HCT116 (cell line): Measurements from ENCODE around the gene KLHDC10. TPM values are rescaled to one million over a fixed set of nuclear protein-coding genes. Genes with fewer than 3 reads are reported as not detected.

ENCODE experiments used
- ATAC-seq: fragments of 200-7000 bp; cut with Tn5 transposase; 2 replicates; pipeline ENCODE4 v1.9.1; 2020; ENCODE audit warnings: mild to moderate bottlenecking, moderate library complexity
- Bru-seq: library from RNA; stranded (reverse); fragments of 400-500 nt; gene quantifications from one replicate; lab custom pipeline; 2021; lab: Mats Ljungman, UMichigan
- BruChase-seq, 2 experiments: library from RNA; stranded (reverse); fragments of 400-500 nt; gene quantifications; one replicate each; lab custom pipeline; 2021; lab: Mats Ljungman, UMichigan
- BruUV-seq: library from RNA; stranded (reverse); fragments of 400-500 nt; replicated peaks from 2 replicates; lab custom pipeline; 2021; lab: Mats Ljungman, UMichigan
- CTCF ChIA-PET: fragments of 300-600 bp; sonication (Branson Sonifier 250); formaldehyde crosslinking; loops from one replicate; lab custom pipeline; 2021; ENCODE audit warnings: antibody characterized with exemption; lab: Charles Lee
- POLR2A ChIA-PET: fragments of 300-600, 350-600 bp; sonication (Branson Sonifier 250); formaldehyde crosslinking; loops from one replicate; lab custom pipeline; 2021; ENCODE audit warnings: antibody characterized with exemption; lab: Charles Lee
- RAD21 ChIA-PET, 2 experiments: fragments of 300-600 bp; sonication (Branson Sonifier 250); formaldehyde crosslinking; loops; one replicate each; lab custom pipeline; 2023; ENCODE audit warnings: low total read pairs in 2 of 2; ENCODE audit not compliant: uncharacterized antibody in 2 of 2, unreplicated experiment in 2 of 2, low non-redundant PET in 1 of 2; lab: Charles Lee
- DNase-seq: peaks from one replicate; pipeline ENCODE4 v3.0.0-alpha.2; 2010; ENCODE audit warnings: low read depth, low spot score
- H2AFZ ChIP-seq: fragments of 200-600 bp; shearing (Covaris generic), sonication (generic); 2 replicates; pipeline ENCODE4 v1.6.1; 2017; ENCODE audit warnings: low read depth, mixed run types, mixed read lengths, antibody characterized with exemption, low read length; ENCODE audit not compliant: poor library complexity, severe bottlenecking
- H3K27ac ChIP-seq: 2 replicates; pipeline ENCODE4 v1.5.1; 2012; ENCODE audit warnings: low read depth, low read length
- H3K27me3 ChIP-seq: fragments of 200-600 bp; sonication (generic); 2 replicates; pipeline ENCODE4 v1.6.1; 2016; ENCODE audit warnings: mixed run types, low read length, mixed read lengths; ENCODE audit not compliant: insufficient read depth
- H3K36me3 ChIP-seq, 2 experiments: fragments of 200-500 bp in 1 of 2; fragments of 200-600 bp in 1 of 2; sonication (Bioruptor generic) in 1 of 2; sonication (generic) in 1 of 2; 2 replicates each; pipeline versions ENCODE4 v1.5.1 to v1.6.1; 2014 to 2016; ENCODE audit warnings: low read length in 2 of 2, inconsistent platforms in 1 of 2, mixed read lengths in 1 of 2, mixed run types in 1 of 2; ENCODE audit not compliant: insufficient read depth in 2 of 2, control insufficient read depth in 1 of 2
- H3K4me1 ChIP-seq, 2 experiments: fragments of 200-600 bp in 1 of 2; sonication (generic) in 1 of 2; 2 replicates each; pipeline versions ENCODE4 v1.5.1 to v1.6.1; 2012 to 2017; ENCODE audit warnings: low read length in 2 of 2, inconsistent platforms in 1 of 2, mild to moderate bottlenecking in 1 of 2, mixed read lengths in 1 of 2, mixed run types in 1 of 2, moderate library complexity in 1 of 2; ENCODE audit not compliant: insufficient read depth in 2 of 2, control insufficient read depth in 1 of 2
- H3K4me2 ChIP-seq: fragments of 200-600 bp; sonication (generic); 2 replicates; pipeline ENCODE4 v1.6.1; 2017; ENCODE audit warnings: mixed run types, low read length, mixed read lengths
- H3K4me3 ChIP-seq, 2 experiments: fragments of 200-600 bp in 1 of 2; sonication (generic) in 1 of 2; replicated peaks in 1 of 2; 2 replicates each; pipeline ENCODE4 v1.5.1; 2011 to 2016; ENCODE audit warnings: low read length in 2 of 2, control low read depth in 1 of 2, low read depth in 1 of 2, mild to moderate bottlenecking in 1 of 2, mixed read lengths in 1 of 2, mixed run types in 1 of 2
- H3K79me2 ChIP-seq: fragments of 200-600 bp; sonication (generic); 2 replicates; pipeline ENCODE4 v1.6.1; 2017; ENCODE audit warnings: mild to moderate bottlenecking, mixed run types, low read length, moderate library complexity, mixed read lengths; ENCODE audit not compliant: insufficient read depth
- H3K9ac ChIP-seq: fragments of 200-600 bp; sonication (generic); 2 replicates; pipeline ENCODE4 v1.6.1; 2016; ENCODE audit warnings: low read length, mixed read lengths
- H3K9me2 ChIP-seq: fragments of 200-600 bp; sonication (generic), shearing (Covaris generic); 2 replicates; pipeline ENCODE4 v1.6.1; 2017; ENCODE audit warnings: mixed run types, mild to moderate bottlenecking, moderate library complexity; ENCODE audit not compliant: insufficient read depth
- H3K9me3 ChIP-seq, 2 experiments: fragments of 200-500 bp in 1 of 2; fragments of 200-600 bp in 1 of 2; sonication (Bioruptor generic) in 1 of 2; sonication (generic) in 1 of 2; 2 replicates each; pipeline ENCODE4 v1.6.1; 2014 to 2017; ENCODE audit warnings: low read length in 2 of 2, mixed read lengths in 2 of 2, inconsistent platforms in 1 of 2, low read depth in 1 of 2, mild to moderate bottlenecking in 1 of 2, mixed run types in 1 of 2, moderate library complexity in 1 of 2; ENCODE audit not compliant: control insufficient read depth in 1 of 2, insufficient read depth in 1 of 2
- H4K20me1 ChIP-seq: fragments of 200-600 bp; sonication (generic), shearing (Covaris generic); 2 replicates; pipeline ENCODE4 v1.6.1; 2017; ENCODE audit warnings: mixed run types, mild to moderate bottlenecking, moderate library complexity; ENCODE audit not compliant: insufficient read depth
- ATF3 ChIP-seq: IDR thresholded peaks from 2 replicates; pipeline ENCODE4 v1.6.1; 2012
- CBX3 ChIP-seq: IDR thresholded peaks from 2 replicates; pipeline ENCODE4 v1.6.1; 2012; ENCODE audit warnings: low read depth
- CEBPB ChIP-seq: IDR thresholded peaks from 2 replicates; pipeline ENCODE4 v1.6.1; 2012; ENCODE audit warnings: low read depth
- CTCF ChIP-seq, 3 experiments: fragments of 200-600 bp in 1 of 3; sonication (generic) in 1 of 3; IDR thresholded peaks in 2 of 3; conservative IDR thresholded peaks in 1 of 3; 2 replicates each; pipeline ENCODE4 v1.5.1; 2012 to 2017; ENCODE audit warnings: low read depth in 2 of 3, low read length in 2 of 3, antibody characterized with exemption in 1 of 3, borderline replicate concordance in 1 of 3, control low read depth in 1 of 3, mild to moderate bottlenecking in 1 of 3, mixed read lengths in 1 of 3, mixed run types in 1 of 3, moderate library complexity in 1 of 3; ENCODE audit not compliant: insufficient read depth in 1 of 3
- ELF1 ChIP-seq: IDR thresholded peaks from 2 replicates; pipeline ENCODE4 v1.6.1; 2012; ENCODE audit warnings: low read depth, borderline replicate concordance
- EZH2 ChIP-seq: fragments of 200-600 bp; sonication (generic); IDR thresholded peaks from 2 replicates; pipeline ENCODE4 v1.6.1; 2017; ENCODE audit warnings: antibody characterized with exemption, mixed run types
- EZH2phosphoT487 ChIP-seq: fragments of 200-600 bp; IDR thresholded peaks from 2 replicates; pipeline ENCODE4 v1.6.1; 2018; ENCODE audit warnings: antibody characterized with exemption, borderline replicate concordance
- FOSL1 ChIP-seq: IDR thresholded peaks from 2 replicates; pipeline ENCODE4 v1.6.1; 2012; ENCODE audit warnings: low read depth
- JUND ChIP-seq: IDR thresholded peaks from 2 replicates; pipeline ENCODE4 v1.6.1; 2012
- MAX ChIP-seq: IDR thresholded peaks from 2 replicates; pipeline ENCODE4 v1.6.1; 2012
- POLR2A ChIP-seq: IDR thresholded peaks from 2 replicates; pipeline ENCODE4 v1.7.0; 2011; ENCODE audit warnings: borderline replicate concordance; ENCODE audit not compliant: insufficient read depth, insufficient read length; ENCODE audit errors: extremely low read depth
- RAD21 ChIP-seq: IDR thresholded peaks from 2 replicates; pipeline ENCODE4 v1.6.1; 2012; ENCODE audit warnings: low read depth, mild to moderate bottlenecking
- SP1 ChIP-seq: IDR thresholded peaks from 2 replicates; pipeline ENCODE4 v1.6.1; 2012; ENCODE audit warnings: low read depth
- SRF ChIP-seq: IDR thresholded peaks from 2 replicates; pipeline ENCODE4 v1.6.1; 2012; ENCODE audit warnings: low read depth
- TCF7L2 ChIP-seq: IDR thresholded peaks from 2 replicates; pipeline ENCODE4 v1.7.0; 2011; ENCODE audit warnings: borderline replicate concordance, inconsistent platforms; ENCODE audit not compliant: insufficient read depth, insufficient read length; ENCODE audit errors: extremely low read depth
- YY1 ChIP-seq: IDR thresholded peaks from 2 replicates; pipeline ENCODE4 v1.6.1; 2011; ENCODE audit warnings: low read length, low read depth, moderate library complexity, mild to moderate bottlenecking; ENCODE audit not compliant: insufficient replicate concordance; ENCODE audit errors: extremely low read depth
- ZBTB33 ChIP-seq: IDR thresholded peaks from 2 replicates; pipeline ENCODE4 v1.6.1; 2011; ENCODE audit warnings: mild to moderate bottlenecking, low read length, moderate library complexity; ENCODE audit not compliant: insufficient replicate concordance; ENCODE audit errors: extremely low read depth
- ZFX ChIP-seq: fragments of 450-650 bp; IDR thresholded peaks from 2 replicates; pipeline ENCODE4 v1.6.1; 2017
- ZNF274 ChIP-seq: fragments of 200-500 bp; sonication (Bioruptor generic); IDR thresholded peaks from 2 replicates; pipeline ENCODE4 v1.6.1; 2014; ENCODE audit warnings: mild to moderate bottlenecking, low read depth, low read length, inconsistent platforms
- intact Hi-C: fragments of 100-400 bp; cut with micrococcal nuclease; formaldehyde crosslinking; loops from 2 replicates; pipeline ENCODE4 v1.10.0; 2022
- long read RNA-seq: library from polyadenylated mRNA; unstranded; transcript quantifications from one replicate; pipeline ENCODE4 v2.0.0, GENCODE V29; 2021; ENCODE audit not compliant: unreplicated experiment
- polyA plus RNA-seq: library from polyadenylated mRNA; unstranded; fragments of >200 nt; gene quantifications from 2 replicates; pipeline ENCODE4 v1.2.1, GENCODE V29; 2012; ENCODE audit warnings: missing spikeins
- total RNA-seq: library from RNA; stranded (reverse); gene quantifications from one replicate; pipeline ENCODE4 v1.2.1, GENCODE V29; 2021; ENCODE audit not compliant: unreplicated experiment

KLHDC10 gene
- total RNA-seq (25.8 TPM), Bru-seq, nascent RNA (percentile 75 among the genes with signal in this experiment), BruChase-seq, experiment 1, labeled RNA remaining after a 6-hour chase (percentile 83 among the genes with signal in this experiment), BruChase-seq, experiment 2, labeled RNA remaining after a 2-hour chase (percentile 81 among the genes with signal in this experiment)
- 16.6 and 18.4 TPM in 2 replicates for polyA plus RNA-seq
- long read RNA-seq, full-length matches to known transcripts: 4 of 29 reads
- long read RNA-seq, partial matches to known transcripts: 21 of 29 reads
- long read RNA-seq, other reads (novel, unspliced or antisense): 4 of 29 reads

- H3K9ac ChIP-seq: peak within 1 kb of the TSS; percentile 73
- no peaks in the 10 kb centered on the region for H4K20me1 ChIP-seq
- H3K79me2 ChIP-seq: peaks cover 45% of the 10 kb centered on the region
- H3K4me2 ChIP-seq: peak within 1 kb of the TSS; percentile 80
- ATAC-seq (peak; percentile 87), DNase-seq (peak; percentile 98)
- H3K9me2 ChIP-seq: no peaks in the 10 kb centered on the region
- H2AFZ ChIP-seq: peak within 1 kb of the TSS; percentile 93
- intact Hi-C loops: loop anchor here (5.0 kb wide), 1 partner anchor 417 kb away; no protein-coding TSS in a partner anchor
- no TSS peak for BruUV-seq
- ChIA-PET RAD21 (no interaction called here), POLR2A (interaction anchor here (0.7 kb wide), 1 partner anchor 29 kb away, joined by 3 read pairs; no protein-coding TSS in a partner anchor), CTCF (interaction anchor here (0.6 to 1.5 kb wide), 10 partner anchors 9 to 725 kb away, joined by 3 to 11 read pairs (median 3); partner anchors contain the start of gene TMEM209)
- H3K4me1 ChIP-seq: peaks cover 8 to 20% of the 10 kb centered on the region in 2 experiments
- peak within 1 kb of the TSS; percentile 91 to 93 for H3K4me3 ChIP-seq
- no peaks in the 10 kb centered on the region for H3K36me3 ChIP-seq
- no peaks in the 10 kb centered on the region for H3K27me3 ChIP-seq
- no peaks in the 10 kb centered on the region for H3K9me3 ChIP-seq
- H3K27ac ChIP-seq: peak within 1 kb of the TSS; percentile 47
- TF ChIP-seq CEBPB (no peak), FOSL1 (no peak), RAD21 (no peak), ZNF274 (no peak), ZFX (no peak; the same call in 1 of the 2 replicates), TCF7L2 (peak; percentile 47), SP1 (peak; percentile 100), CTCF (IDR thresholded peaks at IDR 0.05 in 2 of 3, conservative IDR thresholded peaks at IDR 0.05 in 1 of 3; ENCODE audit: borderline replicate concordance in 1 of 3, insufficient read depth in 1 of 3, low read depth in 2 of 3, low read length in 2 of 3) (no peak), ZBTB33 (peak; percentile 56), ATF3 (no peak), YY1 (peak; percentile 85), CBX3 (peak; percentile 71; the same call in 1 of the 2 replicates), POLR2A (peak; percentile 62), JUND (no peak), EZH2 (no peak), EZH2phosphoT487 (no peak), MAX (no peak), SRF (peak; percentile 97), ELF1 (no peak; the same call in 1 of the 2 replicates)
These were observed at the start of gene KLHDC10 for GRCh38 chr7:130069978-130070860. Gene KLHDC10 (plus strand): TSS chr7:130070534. CDS start chr7:130070644, 110 bp downstream.
